Mucosa of stomach (tissue), 1 donor: ENCODE measurements around the gene SUPT6H.
A peak's percentile ranks its signal among the peaks of the same experiment; 100 is the strongest.

Experiments
- H3K27me3 ChIP-seq: one replicate; pipeline ENCODE4 v1.7.0; 2013; ENCODE audit warnings: mild to moderate bottlenecking, low read length; ENCODE audit not compliant: control insufficient read depth, insufficient read depth
- H3K36me3 ChIP-seq: one replicate; pipeline ENCODE4 v1.7.0; 2013; ENCODE audit warnings: low read length; ENCODE audit not compliant: control insufficient read depth, insufficient read depth
- H3K4me1 ChIP-seq: one replicate; pipeline ENCODE4 v1.7.0; 2013; ENCODE audit warnings: mild to moderate bottlenecking, low read length; ENCODE audit not compliant: control insufficient read depth, insufficient read depth
- H3K4me3 ChIP-seq: one replicate; pipeline ENCODE4 v1.7.0; 2013; ENCODE audit warnings: low read length
- H3K9ac ChIP-seq: one replicate; pipeline ENCODE4 v1.7.0; 2013; ENCODE audit warnings: mild to moderate bottlenecking, low read length, moderate library complexity
- H3K9me3 ChIP-seq: one replicate; pipeline ENCODE4 v1.7.0; 2013; ENCODE audit warnings: mild to moderate bottlenecking, low read length, moderate library complexity; ENCODE audit not compliant: control insufficient read depth
- donor health status: Pancreatic carcinoma.

SUPT6H gene

DNA sequence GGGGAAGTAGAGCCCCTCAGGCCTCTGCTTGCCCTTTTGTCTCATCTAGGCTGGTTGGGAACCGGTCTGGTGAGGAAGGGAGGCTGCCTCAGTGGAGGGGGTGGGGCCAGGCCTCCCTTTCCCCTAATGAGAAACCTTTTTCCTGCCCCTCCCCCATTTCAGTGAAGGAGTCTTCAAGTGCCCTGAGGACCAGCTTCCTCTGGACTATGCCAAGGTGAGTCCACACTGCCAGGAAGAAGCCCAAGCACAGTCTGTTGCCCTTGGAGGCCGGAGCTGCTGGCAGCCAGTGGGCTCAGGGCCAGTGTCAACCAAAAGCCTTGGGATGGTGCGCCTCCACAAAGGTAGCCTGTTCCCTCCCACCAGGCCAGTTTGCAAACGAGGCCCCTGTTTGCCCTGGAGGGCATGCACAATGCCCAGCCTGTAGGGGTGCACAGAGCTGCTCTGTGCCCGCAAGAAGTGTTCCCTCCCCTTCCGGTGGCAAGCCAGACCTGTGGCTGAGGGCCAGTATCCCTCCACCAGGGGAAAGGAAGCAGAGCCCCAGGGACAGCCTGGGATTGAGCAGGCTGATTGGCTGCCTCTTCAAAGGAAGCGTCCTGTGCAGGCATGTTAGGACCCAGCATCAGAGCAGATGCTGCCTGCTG, 85.2 kb downstream of the SUPT6H start:
- Histone ChIP-seq H3K36me3 (peaks cover 28% of the 10 kb centered on the region), H3K4me3 (peak overlapping the region; percentile 5), H3K4me1 (peaks cover 68% of the 10 kb centered on the region), H3K9ac (peak overlapping the region; percentile 99), H3K9me3 (no peaks in the 10 kb centered on the region), H3K27me3 (no peaks in the 10 kb centered on the region)

DNA sequence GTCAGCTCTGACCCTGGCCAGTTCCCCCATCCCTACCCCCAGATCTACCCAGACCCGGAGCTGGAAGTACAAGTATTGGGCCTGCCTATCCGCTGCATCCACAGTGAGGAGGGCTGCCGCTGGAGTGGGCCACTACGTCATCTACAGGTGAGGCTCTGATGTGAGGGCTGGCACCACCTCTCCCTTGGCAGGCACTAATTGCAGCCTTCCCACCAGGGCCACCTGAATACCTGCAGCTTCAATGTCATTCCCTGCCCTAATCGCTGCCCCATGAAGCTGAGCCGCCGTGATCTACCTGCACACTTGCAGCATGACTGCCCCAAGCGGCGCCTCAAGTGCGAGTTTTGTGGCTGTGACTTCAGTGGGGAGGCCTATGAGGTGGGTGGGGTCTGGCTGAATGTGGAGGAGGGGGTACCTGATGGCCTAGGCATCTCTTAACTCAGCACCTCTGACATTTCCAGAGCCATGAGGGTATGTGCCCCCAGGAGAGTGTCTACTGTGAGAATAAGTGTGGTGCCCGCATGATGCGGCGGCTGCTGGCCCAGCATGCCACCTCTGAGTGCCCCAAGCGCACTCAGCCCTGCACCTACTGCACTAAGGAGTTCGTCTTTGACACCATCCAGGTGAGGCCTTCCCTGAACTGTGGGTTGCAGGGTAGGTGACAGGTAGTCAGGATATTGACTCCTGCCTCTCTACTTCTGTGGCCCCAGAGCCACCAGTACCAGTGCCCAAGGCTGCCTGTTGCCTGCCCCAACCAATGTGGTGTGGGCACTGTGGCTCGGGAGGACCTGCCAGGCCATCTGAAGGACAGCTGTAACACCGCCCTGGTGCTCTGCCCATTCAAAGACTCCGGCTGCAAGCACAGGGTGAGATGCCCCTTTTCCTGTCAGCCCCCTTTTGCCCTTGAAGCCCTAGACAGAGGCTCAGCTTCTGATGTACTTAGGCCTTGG, 86.1 kb downstream of the SUPT6H start:
- Histone ChIP-seq H3K4me3 (no peak overlapping the region), H3K36me3 (peaks cover 28% of the 10 kb centered on the region), H3K9ac (peak overlapping the region; percentile 99), H3K9me3 (no peaks in the 10 kb centered on the region), H3K27me3 (no peaks in the 10 kb centered on the region), H3K4me1 (peaks cover 59% of the 10 kb centered on the region)

- no peak overlapping the region for H3K4me3 ChIP-seq
- H3K36me3 ChIP-seq = peaks cover 28% of the 10 kb centered on the region
- peak overlapping the region; percentile 9 for H3K9ac ChIP-seq
- H3K9me3 ChIP-seq = no peaks in the 10 kb centered on the region
- peaks cover 56% of the 10 kb centered on the region for H3K4me1 ChIP-seq
- H3K27me3 ChIP-seq = no peaks in the 10 kb centered on the region
Observed at GRCh38 chr17:28748852-28749515, 87.0 kb downstream of the SUPT6H start.

- Histone ChIP-seq H3K4me3 (no peak overlapping the region), H3K9ac (peak overlapping the region; percentile 9), H3K27me3 (no peaks in the 10 kb centered on the region), H3K36me3 (peaks cover 28% of the 10 kb centered on the region), H3K4me1 (peaks cover 56% of the 10 kb centered on the region), H3K9me3 (no peaks in the 10 kb centered on the region)
Observed at GRCh38 chr17:28749516-28750177, 87.6 kb downstream of the SUPT6H start.

- peaks cover 28% of the 10 kb centered on the region for H3K36me3 ChIP-seq
- H3K9ac ChIP-seq = peak overlapping the region; percentile 30
- H3K27me3 ChIP-seq = no peaks in the 10 kb centered on the region
- H3K4me1 ChIP-seq = peaks cover 55% of the 10 kb centered on the region
- H3K9me3 ChIP-seq = no peaks in the 10 kb centered on the region
- no peak overlapping the region for H3K4me3 ChIP-seq
Observed at GRCh38 chr17:28750178-28751047, 88.4 kb downstream of the SUPT6H start.

DNA sequence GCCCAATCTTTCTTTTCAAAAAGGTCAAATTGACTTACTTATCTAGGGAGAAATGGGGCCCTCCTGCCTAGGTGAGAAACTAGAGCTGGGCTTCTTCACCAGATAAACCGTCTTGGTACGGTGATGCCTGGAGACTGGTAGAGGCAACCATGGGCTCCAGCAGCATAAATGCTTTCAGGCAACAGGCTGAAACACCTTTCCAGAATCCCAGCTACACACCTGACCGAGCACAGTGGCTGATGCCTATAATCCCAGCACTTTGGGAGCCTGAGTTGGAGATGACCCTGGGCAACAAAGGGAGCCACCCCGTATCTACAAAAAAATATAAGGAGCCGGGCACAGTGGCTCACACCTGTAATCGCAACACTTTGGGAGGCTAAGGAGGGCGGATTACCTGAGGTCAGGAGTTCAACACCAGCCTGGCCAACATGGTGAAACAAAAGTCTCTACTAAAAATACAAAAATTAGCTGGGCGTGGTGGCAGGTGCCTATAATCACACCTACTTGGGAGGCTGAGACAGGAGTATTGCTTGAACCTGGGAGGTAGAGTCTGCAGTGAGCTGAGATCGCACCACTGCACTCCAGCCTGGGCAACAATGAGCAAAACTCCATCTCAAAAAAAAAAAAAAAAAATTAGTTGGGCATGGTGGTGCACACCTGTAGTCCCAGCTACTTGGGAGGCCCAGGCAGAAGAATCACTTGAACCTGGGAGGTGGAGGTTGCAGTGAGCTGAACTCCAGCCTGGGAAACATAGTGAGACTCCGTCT, 89.8 kb downstream of the SUPT6H start:
- Histone ChIP-seq H3K9ac (no peak overlapping the region), H3K4me1 (peaks cover 41% of the 10 kb centered on the region), H3K4me3 (no peak overlapping the region), H3K27me3 (no peaks in the 10 kb centered on the region), H3K36me3 (peaks cover 28% of the 10 kb centered on the region), H3K9me3 (no peaks in the 10 kb centered on the region)
